ENCODE data around the gene GPER1.
"Not testable (repeated sequence)": the region's sequence is repeated elsewhere in the genome, so short reads cannot be mapped to it uniquely, and the experiment has no call there.

Gene GPER1

DNA sequence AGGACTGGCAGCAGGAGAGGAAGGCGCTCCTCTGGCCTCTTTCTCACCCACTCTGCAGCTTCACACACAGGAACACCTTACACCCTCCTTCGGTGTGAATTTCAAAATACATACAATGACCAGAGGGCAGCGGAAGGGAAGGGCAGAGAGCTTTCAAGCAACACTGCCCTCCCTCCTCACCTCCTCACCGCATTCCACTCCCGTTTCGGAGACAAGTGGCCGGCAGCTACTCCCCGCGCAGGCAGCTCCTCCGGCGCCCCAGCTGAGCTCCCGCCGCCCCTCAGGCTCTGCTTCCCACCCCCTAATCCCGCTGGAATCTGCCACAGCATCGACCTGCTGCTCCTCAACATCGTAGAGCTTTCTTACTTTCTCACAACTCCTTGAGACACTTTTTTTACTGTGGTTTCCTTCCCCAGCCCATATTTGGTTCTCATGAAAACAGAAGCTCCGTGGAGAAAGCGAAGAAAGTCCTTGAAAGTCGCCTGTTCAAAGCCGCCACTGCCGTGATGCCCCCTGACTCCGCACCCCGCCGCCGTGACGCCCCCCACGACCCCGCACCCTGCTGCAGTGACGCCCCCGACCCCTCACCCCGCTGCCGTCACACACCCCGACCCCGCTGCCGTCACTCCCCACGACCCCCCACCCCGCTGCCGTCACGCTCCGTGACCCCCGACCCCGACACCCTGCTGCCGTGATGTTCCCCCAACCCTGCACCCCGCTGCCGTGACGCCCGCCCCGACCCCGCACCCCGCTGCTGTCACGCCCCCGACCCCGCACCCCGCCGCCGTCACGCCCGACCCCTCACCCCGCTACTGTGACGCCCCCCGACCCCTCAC lies 14.6 kb upstream of the GPER1 start:
- Histone ChIP-seq H3K27me3 (ENCODE audit: control insufficient read depth, low read length) (no peaks in the 10 kb centered on the region), H3K9me2 (replicated peaks; ENCODE audit: control insufficient read depth, low read length) (no peaks in the 10 kb centered on the region), H3K36me3 (ENCODE audit: control insufficient read depth, low read length) (no peaks in the 10 kb centered on the region), H3K4me3 (ENCODE audit: low read length) (no peak overlapping the region), H3K4me1 (ENCODE audit: control insufficient read depth, low read length) (no peaks in the 10 kb centered on the region), H3F3A (ENCODE audit: control insufficient read depth, insufficient read depth) (peaks cover 8% of the 10 kb centered on the region; the same call in 1 of the 2 replicates), H3K4me2 (ENCODE audit: low read length) (no peak overlapping the region), H3K9me3 (ENCODE audit: control insufficient read depth, insufficient read depth, low read length) (peaks cover 8% of the 10 kb centered on the region; the same call in 1 of the 2 replicates), H3K27ac (ENCODE audit: low read depth, low read length) (no peak overlapping the region), H3K79me2 (ENCODE audit: control insufficient read depth, low read length) (0 out of 2 replicates have a peak, but pooled peaks cover 4% of the 10 kb centered on the region), H4K20me1 (ENCODE audit: control insufficient read depth, insufficient read depth, low read depth, low read length) (no peaks in the 10 kb centered on the region; the same call in 1 of the 2 replicates)
- TF ChIP-seq EZH2phosphoT487 (IDR thresholded peaks at IDR 0.05; ENCODE audit: borderline replicate concordance, low read length): no peak
- TF ChIP-seq, protein P1, sequence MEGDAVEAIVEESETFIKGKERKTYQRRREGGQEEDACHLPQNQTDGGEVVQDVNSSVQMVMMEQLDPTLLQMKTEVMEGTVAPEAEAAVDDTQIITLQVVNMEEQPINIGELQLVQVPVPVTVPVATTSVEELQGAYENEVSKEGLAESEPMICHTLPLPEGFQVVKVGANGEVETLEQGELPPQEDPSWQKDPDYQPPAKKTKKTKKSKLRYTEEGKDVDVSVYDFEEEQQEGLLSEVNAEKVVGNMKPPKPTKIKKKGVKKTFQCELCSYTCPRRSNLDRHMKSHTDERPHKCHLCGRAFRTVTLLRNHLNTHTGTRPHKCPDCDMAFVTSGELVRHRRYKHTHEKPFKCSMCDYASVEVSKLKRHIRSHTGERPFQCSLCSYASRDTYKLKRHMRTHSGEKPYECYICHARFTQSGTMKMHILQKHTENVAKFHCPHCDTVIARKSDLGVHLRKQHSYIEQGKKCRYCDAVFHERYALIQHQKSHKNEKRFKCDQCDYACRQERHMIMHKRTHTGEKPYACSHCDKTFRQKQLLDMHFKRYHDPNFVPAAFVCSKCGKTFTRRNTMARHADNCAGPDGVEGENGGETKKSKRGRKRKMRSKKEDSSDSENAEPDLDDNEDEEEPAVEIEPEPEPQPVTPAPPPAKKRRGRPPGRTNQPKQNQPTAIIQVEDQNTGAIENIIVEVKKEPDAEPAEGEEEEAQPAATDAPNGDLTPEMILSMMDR (IDR thresholded peaks at IDR 0.05; ENCODE audit: low read depth, low read length, poor library complexity, severe bottlenecking): no peak

DNA sequence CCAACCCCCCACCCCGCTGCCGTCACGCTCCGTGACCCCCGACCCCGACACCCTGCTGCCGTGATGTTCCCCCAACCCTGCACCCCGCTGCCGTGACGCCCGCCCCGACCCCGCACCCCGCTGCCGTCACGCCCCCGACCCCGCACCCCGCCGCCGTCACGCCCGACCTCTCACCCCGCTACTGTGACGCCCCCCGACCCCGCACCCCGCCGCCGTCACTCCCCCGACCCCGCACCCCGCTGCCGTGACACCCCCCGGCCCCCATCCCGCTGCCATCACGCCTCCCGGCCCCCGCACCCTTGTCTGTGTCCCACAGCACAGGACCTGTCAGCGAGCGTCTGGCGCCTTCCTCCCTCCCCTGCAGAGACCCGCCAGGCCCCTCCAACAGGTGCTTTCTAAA lies 13.9 kb upstream of the GPER1 start:
- H3K4me1 ChIP-seq (ENCODE audit: control insufficient read depth, low read length); H3F3A ChIP-seq (ENCODE audit: control insufficient read depth, insufficient read depth); H3K9me3 ChIP-seq (ENCODE audit: control insufficient read depth, insufficient read depth, low read length); H3K79me2 ChIP-seq (ENCODE audit: control insufficient read depth, low read length); H3K36me3 ChIP-seq (ENCODE audit: control insufficient read depth, low read length); H3K27ac ChIP-seq (ENCODE audit: low read depth, low read length); H3K4me3 ChIP-seq (ENCODE audit: low read length); H3K4me2 ChIP-seq (ENCODE audit: low read length); H3K9me2 ChIP-seq (replicated peaks; ENCODE audit: control insufficient read depth, low read length); H4K20me1 ChIP-seq (ENCODE audit: control insufficient read depth, insufficient read depth, low read depth, low read length); H3K27me3 ChIP-seq (ENCODE audit: control insufficient read depth, low read length): not testable (repeated sequence)

DNA sequence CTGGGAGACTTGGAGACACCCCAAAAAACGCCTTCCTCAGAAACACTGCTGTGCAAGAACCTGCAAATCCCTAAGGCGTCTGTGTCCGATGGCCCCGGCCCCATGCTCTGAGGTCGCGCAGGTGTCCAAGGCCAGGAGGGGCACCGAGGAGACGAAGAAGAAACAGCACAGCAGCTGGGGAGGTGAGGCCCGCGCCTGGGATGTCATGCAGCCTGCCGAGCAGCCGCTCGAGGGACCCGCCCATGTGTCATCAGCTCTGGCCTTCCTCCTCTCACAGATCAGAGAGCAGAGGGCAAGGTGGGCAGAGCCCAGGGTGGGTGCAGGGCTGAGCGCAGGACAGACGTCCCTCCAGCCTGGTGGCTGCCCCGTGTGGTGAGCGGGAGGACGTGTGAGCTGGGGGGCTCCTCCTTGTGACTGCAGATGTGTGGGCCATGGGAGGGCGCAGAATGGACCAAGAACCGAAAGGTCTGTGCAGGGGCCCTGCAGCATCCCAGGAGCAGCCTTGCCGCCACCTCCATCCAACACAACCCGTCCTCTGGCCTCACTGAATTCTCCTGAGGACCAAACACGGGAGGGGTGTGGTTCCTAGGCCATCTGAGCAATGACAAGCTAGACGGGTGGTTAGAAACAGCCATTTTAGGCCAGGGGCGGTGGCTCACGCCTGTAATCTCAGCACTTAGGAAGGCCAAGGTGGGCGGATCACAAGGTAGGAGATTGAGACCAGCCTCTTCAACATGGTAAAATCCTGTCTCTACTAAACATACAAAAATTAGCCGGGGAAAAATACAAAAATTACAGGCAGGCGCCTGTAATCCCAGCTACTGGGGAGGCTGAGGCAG lies 13.1 kb upstream of the GPER1 start:
- Histone ChIP-seq H4K20me1 (ENCODE audit: control insufficient read depth, insufficient read depth, low read depth, low read length) (no peaks in the 10 kb centered on the region; the same call in 1 of the 2 replicates), H3K4me1 (ENCODE audit: control insufficient read depth, low read length) (no peaks in the 10 kb centered on the region), H3K27me3 (ENCODE audit: control insufficient read depth, low read length) (no peaks in the 10 kb centered on the region), H3K36me3 (ENCODE audit: control insufficient read depth, low read length) (no peaks in the 10 kb centered on the region), H3K4me2 (ENCODE audit: low read length) (no peak overlapping the region), H3K9me3 (ENCODE audit: control insufficient read depth, insufficient read depth, low read length) (peaks cover 8% of the 10 kb centered on the region; the same call in 1 of the 2 replicates), H3K79me2 (ENCODE audit: control insufficient read depth, low read length) (0 out of 2 replicates have a peak, but pooled peaks cover 4% of the 10 kb centered on the region), H3K27ac (ENCODE audit: low read depth, low read length) (no peak overlapping the region), H3K4me3 (ENCODE audit: low read length) (no peak overlapping the region), H3K9me2 (replicated peaks; ENCODE audit: control insufficient read depth, low read length) (no peaks in the 10 kb centered on the region), H3F3A (ENCODE audit: control insufficient read depth, insufficient read depth) (peaks cover 8% of the 10 kb centered on the region; the same call in 1 of the 2 replicates)
- TF ChIP-seq, protein P1 (IDR thresholded peaks at IDR 0.05; ENCODE audit: low read depth, low read length, poor library complexity, severe bottlenecking): no peak
- TF ChIP-seq EZH2phosphoT487 (IDR thresholded peaks at IDR 0.05; ENCODE audit: borderline replicate concordance, low read length): no peak
